IPS-15b (cell line): ENCODE data around the gene RUNX1.
"Not testable (repeated sequence)": the region's sequence is repeated elsewhere in the genome, so short reads cannot be mapped to it uniquely, and the experiment has no call there.

Experiments
- H3K27me3 ChIP-seq: one replicate; pipeline ENCODE4 v1.6.1; 2013; ENCODE audit warnings: low read length; ENCODE audit not compliant: control insufficient read depth, insufficient read depth
- H3K36me3 ChIP-seq: one replicate; pipeline ENCODE4 v1.6.1; 2013; ENCODE audit warnings: low read length; ENCODE audit not compliant: control insufficient read depth, insufficient read depth
- H3K4me1 ChIP-seq: one replicate; pipeline ENCODE4 v1.6.1; 2013; ENCODE audit warnings: mild to moderate bottlenecking, low read length; ENCODE audit not compliant: control insufficient read depth, insufficient read depth
- H3K4me3 ChIP-seq: one replicate; pipeline ENCODE4 v1.5.1; 2013; ENCODE audit warnings: low read depth, low read length
- H3K9ac ChIP-seq: one replicate; pipeline ENCODE4 v1.6.1; 2013; ENCODE audit warnings: low read depth, mild to moderate bottlenecking, low read length
- H3K9me3 ChIP-seq: one replicate; pipeline ENCODE4 v1.6.1; 2013; ENCODE audit warnings: mild to moderate bottlenecking, low read length; ENCODE audit not compliant: control insufficient read depth, insufficient read depth

Gene RUNX1

GRCh38 chr21:34994766-34995631 is 54.1 kb downstream of the RUNX1 start:
- no peaks in the 10 kb centered on the region for H3K9me3 ChIP-seq
- H3K4me3 ChIP-seq, result no peak overlapping the region
- no peaks in the 10 kb centered on the region for H3K27me3 ChIP-seq
- H3K9ac ChIP-seq, result no peak overlapping the region
- H3K36me3 ChIP-seq, result no peaks in the 10 kb centered on the region
- no peaks in the 10 kb centered on the region for H3K4me1 ChIP-seq

GRCh38 chr21:34993521-34993921 is 55.6 kb downstream of the RUNX1 start:
- not testable (repeated sequence) for H3K27me3 ChIP-seq, H3K4me1 ChIP-seq, H3K9ac ChIP-seq, H3K4me3 ChIP-seq, H3K9me3 ChIP-seq, H3K36me3 ChIP-seq

- Histone ChIP-seq H3K36me3 (no peaks in the 10 kb centered on the region), H3K4me1 (no peaks in the 10 kb centered on the region), H3K4me3 (no peak overlapping the region), H3K9me3 (no peaks in the 10 kb centered on the region), H3K9ac (no peak overlapping the region), H3K27me3 (peaks cover 8% of the 10 kb centered on the region)
Observed at GRCh38 chr21:34992736-34993398, 56.2 kb downstream of the RUNX1 start.

GRCh38 chr21:34992180-34992579 is 56.9 kb downstream of the RUNX1 start:
- H3K36me3 ChIP-seq, result no peaks in the 10 kb centered on the region
- no peaks in the 10 kb centered on the region for H3K4me1 ChIP-seq
- no peak overlapping the region for H3K4me3 ChIP-seq
- H3K9ac ChIP-seq, result no peak overlapping the region
- peaks cover 14% of the 10 kb centered on the region for H3K27me3 ChIP-seq
- H3K9me3 ChIP-seq, result no peaks in the 10 kb centered on the region

- Histone ChIP-seq H3K9me3 (no peaks in the 10 kb centered on the region), H3K27me3 (peaks cover 14% of the 10 kb centered on the region), H3K4me3 (no peak overlapping the region), H3K36me3 (no peaks in the 10 kb centered on the region), H3K4me1 (no peaks in the 10 kb centered on the region), H3K9ac (no peak overlapping the region)
Observed at GRCh38 chr21:34991366-34991957, 57.6 kb downstream of the RUNX1 start.

GRCh38 chr21:34990842-34991241 is 58.3 kb downstream of the RUNX1 start:
- Histone ChIP-seq H3K4me1 (no peaks in the 10 kb centered on the region), H3K9me3 (no peaks in the 10 kb centered on the region), H3K36me3 (no peaks in the 10 kb centered on the region), H3K4me3 (no peak overlapping the region), H3K9ac (no peak overlapping the region), H3K27me3 (peaks cover 14% of the 10 kb centered on the region)

GRCh38 chr21:34989337-34990151 is 59.6 kb downstream of the RUNX1 start:
- peaks cover 14% of the 10 kb centered on the region for H3K27me3 ChIP-seq
- no peaks in the 10 kb centered on the region for H3K4me1 ChIP-seq
- H3K9me3 ChIP-seq, result no peaks in the 10 kb centered on the region
- no peaks in the 10 kb centered on the region for H3K36me3 ChIP-seq
- H3K4me3 ChIP-seq, result no peak overlapping the region
- H3K9ac ChIP-seq, result no peak overlapping the region

- H3K4me3 ChIP-seq, result no peak overlapping the region
- no peaks in the 10 kb centered on the region for H3K36me3 ChIP-seq
- no peaks in the 10 kb centered on the region for H3K9me3 ChIP-seq
- H3K9ac ChIP-seq, result no peak overlapping the region
- H3K4me1 ChIP-seq, result no peaks in the 10 kb centered on the region
- peaks cover 14% of the 10 kb centered on the region for H3K27me3 ChIP-seq
Observed at GRCh38 chr21:34988625-34989024, 60.5 kb downstream of the RUNX1 start.

- H3K4me3 ChIP-seq, result no peak overlapping the region
Observed at GRCh38 chr21:34988139-34988538, 61.0 kb downstream of the RUNX1 start.

GRCh38 chr21:34987501-34988072 is 61.5 kb downstream of the RUNX1 start:
- Histone ChIP-seq H3K27me3 (peaks cover 14% of the 10 kb centered on the region), H3K4me1 (no peaks in the 10 kb centered on the region), H3K9ac (no peak overlapping the region), H3K4me3 (no peak overlapping the region), H3K36me3 (no peaks in the 10 kb centered on the region), H3K9me3 (no peaks in the 10 kb centered on the region)

More at GRCh38 chr21:34988139-34988538, 61.0 kb downstream of the RUNX1 start:
- no peaks in the 10 kb centered on the region for H3K4me1 ChIP-seq
- no peaks in the 10 kb centered on the region for H3K36me3 ChIP-seq
- H3K9me3 ChIP-seq, result no peaks in the 10 kb centered on the region
- H3K9ac ChIP-seq, result no peak overlapping the region
- H3K27me3 ChIP-seq, result peaks cover 14% of the 10 kb centered on the region
